PFSK-1 (cell line): Measurements from ENCODE around the gene DCUN1D2.

Experiments
- FOXP2 ChIP-seq: optimal IDR thresholded peaks from 2 replicates; pipeline ENCODE3; 2011; ENCODE audit warnings: borderline replicate concordance, control low read depth, inconsistent platforms; ENCODE audit not compliant: insufficient read depth; ENCODE audit errors: extremely low read length, extremely low read depth
- POLR2AphosphoS5 ChIP-seq: IDR thresholded peaks from 2 replicates; pipeline ENCODE4 v1.6.1; 2012; ENCODE audit warnings: low read depth, mild to moderate bottlenecking, control low read depth, low read length, moderate library complexity
- TAF1 ChIP-seq: IDR thresholded peaks from 2 replicates; pipeline ENCODE4 v1.6.1; 2012; ENCODE audit warnings: low read length, control low read depth, borderline replicate concordance; ENCODE audit not compliant: insufficient read depth
- TF ChIP-seq, protein P1 (sequence below), 2 experiments: IDR thresholded peaks; 2 replicates each; pipeline versions ENCODE4 v1.6.1 to v1.8.0; 2011 to 2012; ENCODE audit warnings: low read depth in 2 of 2, low read length in 2 of 2, control low read depth in 1 of 2, inconsistent platforms in 1 of 2, mild to moderate bottlenecking in 1 of 2, moderate library complexity in 1 of 2; ENCODE audit not compliant: insufficient read depth in 1 of 2

GRCh38 chr13:113413898-113414282, 76.6 kb downstream of the DCUN1D2 start:
- TF ChIP-seq FOXP2 = no peak
- TF ChIP-seq, protein P1, sequence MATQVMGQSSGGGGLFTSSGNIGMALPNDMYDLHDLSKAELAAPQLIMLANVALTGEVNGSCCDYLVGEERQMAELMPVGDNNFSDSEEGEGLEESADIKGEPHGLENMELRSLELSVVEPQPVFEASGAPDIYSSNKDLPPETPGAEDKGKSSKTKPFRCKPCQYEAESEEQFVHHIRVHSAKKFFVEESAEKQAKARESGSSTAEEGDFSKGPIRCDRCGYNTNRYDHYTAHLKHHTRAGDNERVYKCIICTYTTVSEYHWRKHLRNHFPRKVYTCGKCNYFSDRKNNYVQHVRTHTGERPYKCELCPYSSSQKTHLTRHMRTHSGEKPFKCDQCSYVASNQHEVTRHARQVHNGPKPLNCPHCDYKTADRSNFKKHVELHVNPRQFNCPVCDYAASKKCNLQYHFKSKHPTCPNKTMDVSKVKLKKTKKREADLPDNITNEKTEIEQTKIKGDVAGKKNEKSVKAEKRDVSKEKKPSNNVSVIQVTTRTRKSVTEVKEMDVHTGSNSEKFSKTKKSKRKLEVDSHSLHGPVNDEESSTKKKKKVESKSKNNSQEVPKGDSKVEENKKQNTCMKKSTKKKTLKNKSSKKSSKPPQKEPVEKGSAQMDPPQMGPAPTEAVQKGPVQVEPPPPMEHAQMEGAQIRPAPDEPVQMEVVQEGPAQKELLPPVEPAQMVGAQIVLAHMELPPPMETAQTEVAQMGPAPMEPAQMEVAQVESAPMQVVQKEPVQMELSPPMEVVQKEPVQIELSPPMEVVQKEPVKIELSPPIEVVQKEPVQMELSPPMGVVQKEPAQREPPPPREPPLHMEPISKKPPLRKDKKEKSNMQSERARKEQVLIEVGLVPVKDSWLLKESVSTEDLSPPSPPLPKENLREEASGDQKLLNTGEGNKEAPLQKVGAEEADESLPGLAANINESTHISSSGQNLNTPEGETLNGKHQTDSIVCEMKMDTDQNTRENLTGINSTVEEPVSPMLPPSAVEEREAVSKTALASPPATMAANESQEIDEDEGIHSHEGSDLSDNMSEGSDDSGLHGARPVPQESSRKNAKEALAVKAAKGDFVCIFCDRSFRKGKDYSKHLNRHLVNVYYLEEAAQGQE (IDR thresholded peaks at IDR 0.05; ENCODE audit: insufficient read depth in 1 of 2, low read depth in 2 of 2, low read length in 2 of 2) = no peak
- no peak for TF ChIP-seq POLR2AphosphoS5
- TF ChIP-seq TAF1 = no peak
